HCT116 (cell line): ENCODE data around the gene MALT1. TPM values are rescaled to one million over a fixed set of nuclear protein-coding genes. Genes with fewer than 3 reads are reported as not detected.

Experiments used
- ATAC-seq: fragments of 200-7000 bp; cut with Tn5 transposase; 2 replicates; pipeline ENCODE4 v1.9.1; 2020; ENCODE audit warnings: mild to moderate bottlenecking, moderate library complexity
- BruUV-seq: library from RNA; stranded (reverse); fragments of 400-500 nt; replicated peaks from 2 replicates; lab custom pipeline; 2021; lab: Mats Ljungman, UMichigan
- CTCF ChIA-PET: fragments of 300-600 bp; sonication (Branson Sonifier 250); formaldehyde crosslinking; loops from one replicate; lab custom pipeline; 2021; ENCODE audit warnings: antibody characterized with exemption; lab: Charles Lee
- POLR2A ChIA-PET: fragments of 300-600, 350-600 bp; sonication (Branson Sonifier 250); formaldehyde crosslinking; loops from one replicate; lab custom pipeline; 2021; ENCODE audit warnings: antibody characterized with exemption; lab: Charles Lee
- RAD21 ChIA-PET, 2 experiments: fragments of 300-600 bp; sonication (Branson Sonifier 250); formaldehyde crosslinking; loops; one replicate each; lab custom pipeline; 2023; ENCODE audit warnings: low total read pairs in 2 of 2; ENCODE audit not compliant: uncharacterized antibody in 2 of 2, unreplicated experiment in 2 of 2, low non-redundant PET in 1 of 2; lab: Charles Lee
- DNase-seq: peaks from one replicate; pipeline ENCODE4 v3.0.0-alpha.2; 2010; ENCODE audit warnings: low read depth, low spot score
- H2AFZ ChIP-seq: fragments of 200-600 bp; shearing (Covaris generic), sonication (generic); 2 replicates; pipeline ENCODE4 v1.6.1; 2017; ENCODE audit warnings: low read depth, mixed run types, mixed read lengths, antibody characterized with exemption, low read length; ENCODE audit not compliant: poor library complexity, severe bottlenecking
- H3K27ac ChIP-seq: 2 replicates; pipeline ENCODE4 v1.5.1; 2012; ENCODE audit warnings: low read depth, low read length
- H3K27me3 ChIP-seq: fragments of 200-600 bp; sonication (generic); 2 replicates; pipeline ENCODE4 v1.6.1; 2016; ENCODE audit warnings: mixed run types, low read length, mixed read lengths; ENCODE audit not compliant: insufficient read depth
- H3K36me3 ChIP-seq, 2 experiments: fragments of 200-500 bp in 1 of 2; fragments of 200-600 bp in 1 of 2; sonication (Bioruptor generic) in 1 of 2; sonication (generic) in 1 of 2; 2 replicates each; pipeline versions ENCODE4 v1.5.1 to v1.6.1; 2014 to 2016; ENCODE audit warnings: low read length in 2 of 2, inconsistent platforms in 1 of 2, mixed read lengths in 1 of 2, mixed run types in 1 of 2; ENCODE audit not compliant: insufficient read depth in 2 of 2, control insufficient read depth in 1 of 2
- H3K4me1 ChIP-seq, 2 experiments: fragments of 200-600 bp in 1 of 2; sonication (generic) in 1 of 2; 2 replicates each; pipeline versions ENCODE4 v1.5.1 to v1.6.1; 2012 to 2017; ENCODE audit warnings: low read length in 2 of 2, inconsistent platforms in 1 of 2, mild to moderate bottlenecking in 1 of 2, mixed read lengths in 1 of 2, mixed run types in 1 of 2, moderate library complexity in 1 of 2; ENCODE audit not compliant: insufficient read depth in 2 of 2, control insufficient read depth in 1 of 2
- H3K4me2 ChIP-seq: fragments of 200-600 bp; sonication (generic); 2 replicates; pipeline ENCODE4 v1.6.1; 2017; ENCODE audit warnings: mixed run types, low read length, mixed read lengths
- H3K4me3 ChIP-seq, 2 experiments: fragments of 200-600 bp in 1 of 2; sonication (generic) in 1 of 2; replicated peaks in 1 of 2; 2 replicates each; pipeline ENCODE4 v1.5.1; 2011 to 2016; ENCODE audit warnings: low read length in 2 of 2, control low read depth in 1 of 2, low read depth in 1 of 2, mild to moderate bottlenecking in 1 of 2, mixed read lengths in 1 of 2, mixed run types in 1 of 2
- H3K79me2 ChIP-seq: fragments of 200-600 bp; sonication (generic); 2 replicates; pipeline ENCODE4 v1.6.1; 2017; ENCODE audit warnings: mild to moderate bottlenecking, mixed run types, low read length, moderate library complexity, mixed read lengths; ENCODE audit not compliant: insufficient read depth
- H3K9ac ChIP-seq: fragments of 200-600 bp; sonication (generic); 2 replicates; pipeline ENCODE4 v1.6.1; 2016; ENCODE audit warnings: low read length, mixed read lengths
- H3K9me2 ChIP-seq: fragments of 200-600 bp; sonication (generic), shearing (Covaris generic); 2 replicates; pipeline ENCODE4 v1.6.1; 2017; ENCODE audit warnings: mixed run types, mild to moderate bottlenecking, moderate library complexity; ENCODE audit not compliant: insufficient read depth
- H3K9me3 ChIP-seq, 2 experiments: fragments of 200-500 bp in 1 of 2; fragments of 200-600 bp in 1 of 2; sonication (Bioruptor generic) in 1 of 2; sonication (generic) in 1 of 2; 2 replicates each; pipeline ENCODE4 v1.6.1; 2014 to 2017; ENCODE audit warnings: low read length in 2 of 2, mixed read lengths in 2 of 2, inconsistent platforms in 1 of 2, low read depth in 1 of 2, mild to moderate bottlenecking in 1 of 2, mixed run types in 1 of 2, moderate library complexity in 1 of 2; ENCODE audit not compliant: control insufficient read depth in 1 of 2, insufficient read depth in 1 of 2
- H4K20me1 ChIP-seq: fragments of 200-600 bp; sonication (generic), shearing (Covaris generic); 2 replicates; pipeline ENCODE4 v1.6.1; 2017; ENCODE audit warnings: mixed run types, mild to moderate bottlenecking, moderate library complexity; ENCODE audit not compliant: insufficient read depth
- CBX3 ChIP-seq: IDR thresholded peaks from 2 replicates; pipeline ENCODE4 v1.6.1; 2012; ENCODE audit warnings: low read depth
- CTCF ChIP-seq, 3 experiments: fragments of 200-600 bp in 1 of 3; sonication (generic) in 1 of 3; IDR thresholded peaks in 2 of 3; conservative IDR thresholded peaks in 1 of 3; 2 replicates each; pipeline ENCODE4 v1.5.1; 2012 to 2017; ENCODE audit warnings: low read depth in 2 of 3, low read length in 2 of 3, antibody characterized with exemption in 1 of 3, borderline replicate concordance in 1 of 3, control low read depth in 1 of 3, mild to moderate bottlenecking in 1 of 3, mixed read lengths in 1 of 3, mixed run types in 1 of 3, moderate library complexity in 1 of 3; ENCODE audit not compliant: insufficient read depth in 1 of 3
- EGR1 ChIP-seq: IDR thresholded peaks from 2 replicates; pipeline ENCODE4 v1.6.1; 2012; ENCODE audit warnings: low read depth
- ELF1 ChIP-seq: IDR thresholded peaks from 2 replicates; pipeline ENCODE4 v1.6.1; 2012; ENCODE audit warnings: low read depth, borderline replicate concordance
- EZH2phosphoT487 ChIP-seq: fragments of 200-600 bp; IDR thresholded peaks from 2 replicates; pipeline ENCODE4 v1.6.1; 2018; ENCODE audit warnings: antibody characterized with exemption, borderline replicate concordance
- FOSL1 ChIP-seq: IDR thresholded peaks from 2 replicates; pipeline ENCODE4 v1.6.1; 2012; ENCODE audit warnings: low read depth
- MAX ChIP-seq: IDR thresholded peaks from 2 replicates; pipeline ENCODE4 v1.6.1; 2012
- POLR2A ChIP-seq: IDR thresholded peaks from 2 replicates; pipeline ENCODE4 v1.7.0; 2011; ENCODE audit warnings: borderline replicate concordance; ENCODE audit not compliant: insufficient read depth, insufficient read length; ENCODE audit errors: extremely low read depth
- SP1 ChIP-seq: IDR thresholded peaks from 2 replicates; pipeline ENCODE4 v1.6.1; 2012; ENCODE audit warnings: low read depth
- TCF7L2 ChIP-seq: IDR thresholded peaks from 2 replicates; pipeline ENCODE4 v1.7.0; 2011; ENCODE audit warnings: borderline replicate concordance, inconsistent platforms; ENCODE audit not compliant: insufficient read depth, insufficient read length; ENCODE audit errors: extremely low read depth
- YY1 ChIP-seq: IDR thresholded peaks from 2 replicates; pipeline ENCODE4 v1.6.1; 2011; ENCODE audit warnings: low read length, low read depth, moderate library complexity, mild to moderate bottlenecking; ENCODE audit not compliant: insufficient replicate concordance; ENCODE audit errors: extremely low read depth
- intact Hi-C: fragments of 100-400 bp; cut with micrococcal nuclease; formaldehyde crosslinking; loops from 2 replicates; pipeline ENCODE4 v1.10.0; 2022
- total RNA-seq: library from RNA; stranded (reverse); gene quantifications from one replicate; pipeline ENCODE4 v1.2.1, GENCODE V29; 2021; ENCODE audit not compliant: unreplicated experiment

The MALT1 gene
- total RNA-seq, 1 experiment from 2014 or later: 41.1 TPM

- POLR2A ChIA-PET: interaction anchor here (0.6 kb wide), 1 partner anchor 21 kb away, joined by 3 read pairs; no protein-coding TSS in a partner anchor
- no peaks in the 10 kb centered on the region for H3K4me1 ChIP-seq
- ATAC-seq: no peak; the same call in 1 of the 2 replicates
- intact Hi-C loops: no loop called here
- H2AFZ ChIP-seq: no peak overlapping the region
- RAD21 ChIA-PET: no interaction called here
- no peak for DNase-seq
- H3K9ac ChIP-seq: no peak overlapping the region
- CTCF ChIA-PET: interaction anchor here (3.8 kb wide), 1 partner anchor 8 kb away, joined by 19 read pairs; no protein-coding TSS in a partner anchor
- no peak overlapping the region for H3K27ac ChIP-seq
- no peak overlapping the region for H3K4me2 ChIP-seq
- no peaks in the 10 kb centered on the region for H4K20me1 ChIP-seq
- no peaks in the 10 kb centered on the region for H3K36me3 ChIP-seq
- H3K9me3 ChIP-seq: no peaks in the 10 kb centered on the region
- no peaks in the 10 kb centered on the region for H3K79me2 ChIP-seq
- no peaks in the 10 kb centered on the region for H3K27me3 ChIP-seq
- H3K4me3 ChIP-seq: no peak overlapping the region
- no peaks in the 10 kb centered on the region for H3K9me2 ChIP-seq
- TF ChIP-seq EZH2phosphoT487 (no peak), YY1 (no peak), SP1 (no peak), MAX (no peak), TCF7L2 (no peak), POLR2A (no peak), CTCF (IDR thresholded peaks at IDR 0.05 in 2 of 3, conservative IDR thresholded peaks at IDR 0.05 in 1 of 3; ENCODE audit: borderline replicate concordance in 1 of 3, insufficient read depth in 1 of 3, low read depth in 2 of 3, low read length in 2 of 3) (no peak), FOSL1 (no peak), EGR1 (no peak), ELF1 (no peak), CBX3 (no peak)
- BruUV-seq: no TSS peak
Measured at GRCh38 chr18:58756148-58756547, 84.9 kb downstream of the MALT1 start.
